OCI-LY1 (cell line): ENCODE measurements around the gene NFKBIB.

Experiments used
- H2AFZ ChIP-seq: fragments of 200-600 bp; sonication (generic), shearing (Covaris generic); 2 replicates; pipeline ENCODE4 v1.6.0; 2014; ENCODE audit warnings: antibody characterized with exemption, mild to moderate bottlenecking, low read length
- H3F3A ChIP-seq: fragments of 200-600 bp; sonication (generic), shearing (Covaris generic); 2 replicates; pipeline ENCODE4 v1.6.0; 2014; ENCODE audit warnings: mild to moderate bottlenecking, antibody characterized with exemption, low read length, moderate library complexity; ENCODE audit not compliant: insufficient read depth
- H3K27ac ChIP-seq: fragments of 200-600 bp; sonication (generic); 2 replicates; pipeline ENCODE4 v1.5.1; 2014; ENCODE audit warnings: low read length, mixed run types, mild to moderate bottlenecking, low read depth; ENCODE audit not compliant: poor library complexity, severe bottlenecking
- H3K27me3 ChIP-seq: fragments of 200-600 bp; sonication (generic); 2 replicates; pipeline ENCODE4 v1.6.0; 2014; ENCODE audit warnings: antibody characterized with exemption, mild to moderate bottlenecking, low read length, moderate library complexity; ENCODE audit not compliant: insufficient read depth
- H3K36me3 ChIP-seq: fragments of 200-600 bp; sonication (generic); 2 replicates; pipeline ENCODE4 v1.6.1; 2014; ENCODE audit warnings: mild to moderate bottlenecking, antibody characterized with exemption, low read length, moderate library complexity, mixed read lengths; ENCODE audit not compliant: insufficient read depth
- H3K4me1 ChIP-seq: fragments of 200-600 bp; sonication (generic); 2 replicates; pipeline ENCODE4 v1.5.1; 2014; ENCODE audit warnings: mild to moderate bottlenecking, low read length, moderate library complexity; ENCODE audit not compliant: insufficient read depth, severe bottlenecking
- H3K4me2 ChIP-seq: fragments of 200-600 bp; sonication (generic), shearing (Covaris generic); 2 replicates; pipeline ENCODE4 v1.6.1; 2014; ENCODE audit warnings: low read length
- H3K4me3 ChIP-seq: fragments of 200-600 bp; sonication (generic); 2 replicates; pipeline ENCODE4 v1.5.1; 2014; ENCODE audit warnings: low read length, low read depth, mild to moderate bottlenecking, mixed read lengths; ENCODE audit not compliant: poor library complexity, severe bottlenecking
- H3K79me2 ChIP-seq: fragments of 200-600 bp; shearing (Covaris generic); 2 replicates; pipeline ENCODE4 v1.6.1; 2016; ENCODE audit warnings: mixed run types, low read length, mixed read lengths; ENCODE audit not compliant: insufficient read depth
- H3K9ac ChIP-seq: fragments of 200-600 bp; sonication (generic), shearing (Covaris generic); 2 replicates; pipeline ENCODE4 v1.6.1; 2014; ENCODE audit warnings: mild to moderate bottlenecking, low read length, mixed read lengths
- H3K9me2 ChIP-seq: fragments of 200-600 bp; sonication (generic), shearing (Covaris generic); 2 replicates; pipeline ENCODE4 v1.6.1; 2014; ENCODE audit warnings: low read depth, mild to moderate bottlenecking, low read length, mixed read lengths
- H3K9me3 ChIP-seq: fragments of 200-600 bp; shearing (Covaris generic); 2 replicates; pipeline ENCODE4 v1.6.1; 2014; ENCODE audit warnings: low read length, mixed read lengths
- H4K20me1 ChIP-seq: fragments of 200-600 bp; sonication (generic), shearing (Covaris generic); 2 replicates; pipeline ENCODE4 v1.6.0; 2016; ENCODE audit warnings: mild to moderate bottlenecking, low read length; ENCODE audit not compliant: insufficient read depth
- EZH2 ChIP-seq: fragments of 200-600 bp; sonication (generic), shearing (Covaris generic); IDR thresholded peaks from 2 replicates; pipeline ENCODE4 v1.8.0; 2017; ENCODE audit warnings: borderline replicate concordance, mixed run types, mild to moderate bottlenecking, antibody characterized with exemption, low read length, moderate library complexity, mixed read lengths
- TF ChIP-seq, protein P1 (sequence below): fragments of 200-600 bp; sonication (generic), shearing (Covaris generic); IDR thresholded peaks from 2 replicates; pipeline ENCODE4 v1.5.1; 2017; ENCODE audit warnings: mild to moderate bottlenecking, antibody characterized with exemption, low read length, moderate library complexity, mixed read lengths

Gene NFKBIB

DNA sequence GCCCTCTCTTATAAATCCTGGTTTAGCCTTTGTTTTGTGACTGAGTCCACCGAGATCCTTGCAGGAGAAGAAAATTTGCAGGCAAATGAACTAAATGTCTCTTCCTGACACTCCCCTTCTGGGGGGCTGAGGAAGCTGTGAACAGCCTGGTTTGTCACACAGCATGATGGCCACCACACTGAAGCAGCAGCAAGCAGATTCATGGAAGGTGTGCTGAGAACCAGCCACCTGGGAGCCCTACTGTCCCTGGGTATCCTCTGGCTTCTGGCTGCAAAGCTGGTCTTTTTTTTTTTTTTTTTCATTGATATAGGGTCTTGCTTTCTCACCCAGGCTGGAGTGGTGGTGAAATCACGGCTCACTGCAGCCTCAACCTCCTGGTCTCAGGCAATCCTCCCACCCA is 42.2 kb downstream of the NFKBIB start:
- TF ChIP-seq, protein P1, sequence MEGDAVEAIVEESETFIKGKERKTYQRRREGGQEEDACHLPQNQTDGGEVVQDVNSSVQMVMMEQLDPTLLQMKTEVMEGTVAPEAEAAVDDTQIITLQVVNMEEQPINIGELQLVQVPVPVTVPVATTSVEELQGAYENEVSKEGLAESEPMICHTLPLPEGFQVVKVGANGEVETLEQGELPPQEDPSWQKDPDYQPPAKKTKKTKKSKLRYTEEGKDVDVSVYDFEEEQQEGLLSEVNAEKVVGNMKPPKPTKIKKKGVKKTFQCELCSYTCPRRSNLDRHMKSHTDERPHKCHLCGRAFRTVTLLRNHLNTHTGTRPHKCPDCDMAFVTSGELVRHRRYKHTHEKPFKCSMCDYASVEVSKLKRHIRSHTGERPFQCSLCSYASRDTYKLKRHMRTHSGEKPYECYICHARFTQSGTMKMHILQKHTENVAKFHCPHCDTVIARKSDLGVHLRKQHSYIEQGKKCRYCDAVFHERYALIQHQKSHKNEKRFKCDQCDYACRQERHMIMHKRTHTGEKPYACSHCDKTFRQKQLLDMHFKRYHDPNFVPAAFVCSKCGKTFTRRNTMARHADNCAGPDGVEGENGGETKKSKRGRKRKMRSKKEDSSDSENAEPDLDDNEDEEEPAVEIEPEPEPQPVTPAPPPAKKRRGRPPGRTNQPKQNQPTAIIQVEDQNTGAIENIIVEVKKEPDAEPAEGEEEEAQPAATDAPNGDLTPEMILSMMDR = no peak
- TF ChIP-seq EZH2 = no peak
- no peak overlapping the region for H3K9ac ChIP-seq
- no peak overlapping the region for H3K27ac ChIP-seq
- no peaks in the 10 kb centered on the region; the same call in 1 of the 2 replicates for H3K27me3 ChIP-seq
- H3K4me1 ChIP-seq = no peaks in the 10 kb centered on the region
- no peaks in the 10 kb centered on the region for H4K20me1 ChIP-seq
- H3K4me3 ChIP-seq = no peak overlapping the region
- no peaks in the 10 kb centered on the region for H3K36me3 ChIP-seq
- no peak overlapping the region for H2AFZ ChIP-seq
- no peak overlapping the region for H3K4me2 ChIP-seq
- H3K9me2 ChIP-seq = no peaks in the 10 kb centered on the region
- no peaks in the 10 kb centered on the region for H3K9me3 ChIP-seq
- no peaks in the 10 kb centered on the region for H3K79me2 ChIP-seq
- H3F3A ChIP-seq = no peaks in the 10 kb centered on the region

DNA sequence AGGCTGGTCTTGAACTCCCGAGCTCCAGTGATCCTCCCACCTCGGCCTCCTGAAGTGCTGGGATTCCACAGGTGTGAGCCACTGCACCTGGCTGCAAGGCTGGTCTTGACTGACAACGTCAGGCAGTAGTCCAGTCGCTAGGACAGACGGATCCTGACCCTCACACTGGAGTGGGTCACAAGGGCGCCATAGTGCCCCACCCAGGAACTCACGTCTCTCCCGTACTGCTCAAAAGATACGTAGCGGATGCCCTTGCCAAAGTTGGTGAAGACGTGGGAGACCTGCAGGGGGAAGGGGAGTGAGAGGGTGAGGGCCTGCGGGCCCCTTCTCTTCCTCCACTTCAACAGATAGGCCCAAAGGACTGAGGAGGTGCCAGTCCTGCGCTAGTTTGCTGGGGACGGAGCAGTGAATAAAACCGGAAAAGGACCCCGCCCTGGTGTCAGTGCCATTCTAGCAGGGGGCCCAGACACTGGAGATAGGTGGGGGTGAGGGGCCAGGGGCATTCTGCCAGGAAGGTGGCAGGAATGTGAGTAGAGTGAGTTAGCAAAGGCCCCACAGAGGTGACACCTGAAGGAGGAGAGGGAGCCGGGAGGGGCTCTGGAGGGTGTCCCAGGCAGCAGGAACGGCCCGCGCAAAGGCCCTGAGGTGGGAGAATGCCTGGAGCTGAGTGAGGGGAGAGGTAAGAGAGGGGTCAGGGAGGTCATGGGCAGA is 42.9 kb downstream of the NFKBIB start:
- H2AFZ ChIP-seq = no peak overlapping the region
- no peaks in the 10 kb centered on the region for H3K79me2 ChIP-seq
- no peak overlapping the region for H3K4me3 ChIP-seq
- no peak for TF ChIP-seq EZH2
- TF ChIP-seq, protein P1 = no peak
- H3K27ac ChIP-seq = no peak overlapping the region
- no peak overlapping the region for H3K4me2 ChIP-seq
- no peaks in the 10 kb centered on the region for H4K20me1 ChIP-seq
- H3K9me3 ChIP-seq = no peaks in the 10 kb centered on the region
- H3K9ac ChIP-seq = no peak overlapping the region
- H3K36me3 ChIP-seq = no peaks in the 10 kb centered on the region
- H3K27me3 ChIP-seq = no peaks in the 10 kb centered on the region; the same call in 1 of the 2 replicates
- H3F3A ChIP-seq = no peaks in the 10 kb centered on the region
- H3K4me1 ChIP-seq = no peaks in the 10 kb centered on the region
- no peaks in the 10 kb centered on the region for H3K9me2 ChIP-seq

DNA sequence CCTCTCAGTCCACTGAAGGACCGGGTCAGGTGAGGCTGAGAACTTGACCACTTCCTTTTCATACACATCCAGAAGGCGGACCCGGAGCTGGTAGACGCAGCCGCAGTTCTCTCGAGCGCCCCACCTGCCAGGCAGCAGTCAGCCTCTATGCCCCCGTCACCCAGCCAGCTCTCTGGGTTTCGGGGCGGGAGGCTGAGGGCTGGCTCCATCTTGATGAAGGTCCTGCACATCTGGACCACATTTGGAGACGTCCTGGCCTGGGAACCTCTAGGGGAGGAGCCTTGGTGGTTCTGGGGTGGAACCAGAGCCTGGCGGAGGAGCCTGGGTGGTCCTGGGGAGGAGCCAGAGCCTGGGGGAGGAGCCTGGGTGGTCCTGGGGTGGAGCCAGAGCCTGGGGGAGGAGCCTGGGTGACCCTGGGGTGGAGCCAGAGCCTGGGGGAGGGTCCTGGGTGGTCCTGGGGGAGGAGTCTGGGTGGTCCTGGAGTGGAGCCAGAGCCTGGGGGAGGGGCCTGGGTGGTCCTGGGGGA is 45.3 kb downstream of the NFKBIB start:
- Histone ChIP-seq H3F3A (no peaks in the 10 kb centered on the region), H2AFZ (no peak overlapping the region), H4K20me1 (no peaks in the 10 kb centered on the region), H3K27ac (no peak overlapping the region), H3K4me1 (no peaks in the 10 kb centered on the region), H3K4me2 (no peak overlapping the region), H3K9ac (no peak overlapping the region), H3K79me2 (no peaks in the 10 kb centered on the region), H3K36me3 (no peaks in the 10 kb centered on the region), H3K4me3 (no peak overlapping the region), H3K9me2 (no peaks in the 10 kb centered on the region), H3K27me3 (no peaks in the 10 kb centered on the region; the same call in 1 of the 2 replicates), H3K9me3 (no peaks in the 10 kb centered on the region)
- no peak for TF ChIP-seq EZH2
- TF ChIP-seq, protein P1 = no peak
